Activated CD8-positive, alpha-beta memory T cell treated with anti-CD3 and anti-CD28 coated beads for 1 hour (primary cell): ENCODE results near the gene WDR49.

Experiments
- DNase-seq, 2 donors: peaks; one replicate each; pipeline ENCODE4 v3.0.0-alpha.2; 2020; ENCODE audit warnings: low read depth in 1 of 2; ENCODE audit errors: extremely low read depth in 1 of 2

Gene WDR49

DNA sequence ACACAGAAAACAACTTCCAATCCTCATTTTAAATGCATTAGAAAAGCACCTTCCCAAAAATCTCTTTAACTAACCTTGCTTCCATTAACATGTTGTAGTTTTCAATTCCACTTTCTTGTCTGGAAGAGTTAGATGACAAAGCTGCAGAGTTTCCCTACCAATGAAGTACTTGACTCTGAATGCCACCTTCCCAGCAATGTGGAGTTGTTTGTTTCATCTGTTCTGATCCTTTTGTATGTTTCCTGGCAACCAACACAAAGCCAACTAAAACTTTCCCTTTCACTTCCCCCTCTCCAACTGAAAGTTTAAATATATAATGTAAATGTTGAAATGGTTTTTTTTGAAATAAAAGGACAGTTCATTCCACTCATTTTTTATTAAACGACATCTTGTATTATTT, at the start of gene WDR49:
Gene WDR49 (minus strand): TSS at position 183 of the 400 bp plus-strand sequence. CDS start 517 bp downstream, outside the sequence.
- no peak for DNase-seq

DNA sequence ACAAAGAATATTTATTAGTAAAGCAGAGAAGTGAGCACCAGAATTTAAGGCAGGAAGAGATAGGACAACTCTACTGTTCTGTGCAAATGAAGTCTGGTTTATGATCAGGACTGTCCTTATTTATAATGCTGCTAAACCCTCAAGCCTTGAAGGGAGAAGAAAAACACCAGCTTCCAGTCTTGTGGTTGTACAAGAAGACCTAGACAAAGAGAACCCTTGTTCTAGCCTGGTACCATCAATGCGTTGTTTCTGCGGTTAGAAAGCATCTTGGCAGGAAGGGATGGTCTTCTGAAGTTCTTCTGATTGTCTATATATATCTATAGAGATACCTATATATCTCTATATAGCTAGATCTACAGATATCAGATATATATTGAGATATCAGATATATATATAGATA, 47.2 kb upstream of the WDR49 start:
- no peak for DNase-seq

GRCh38 chr3:167700046-167700445, 46.3 kb upstream of the WDR49 start:
- no peak for DNase-seq

GRCh38 chr3:167694121-167694520, 40.4 kb upstream of the WDR49 start:
- no peak for DNase-seq

DNA sequence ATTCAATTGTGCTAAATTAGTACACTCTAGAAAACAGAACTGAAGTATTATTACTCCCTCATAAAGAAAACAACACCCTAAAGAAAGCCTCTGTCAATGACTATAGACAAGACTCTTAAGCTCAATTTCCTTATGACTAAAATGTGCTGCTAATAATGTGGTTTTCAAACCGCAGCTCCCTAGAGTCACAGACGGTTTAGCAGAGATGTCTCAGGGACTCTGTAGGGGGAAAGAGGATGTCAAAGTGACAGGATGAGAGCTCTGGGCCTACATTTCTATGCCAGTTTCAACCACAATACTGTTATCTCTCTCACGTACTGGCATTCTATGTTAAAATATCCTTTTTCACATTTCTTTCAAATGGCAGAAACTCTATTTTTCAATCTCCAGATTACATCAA, 37.6 kb upstream of the WDR49 start:
- no peak for DNase-seq

- DNase-seq, result peak; percentile 5 to 9
Observed at GRCh38 chr3:167684388-167684993, 30.7 kb upstream of the WDR49 start.

GRCh38 chr3:167679526-167679925, 25.8 kb upstream of the WDR49 start:
- no peak for DNase-seq

DNA sequence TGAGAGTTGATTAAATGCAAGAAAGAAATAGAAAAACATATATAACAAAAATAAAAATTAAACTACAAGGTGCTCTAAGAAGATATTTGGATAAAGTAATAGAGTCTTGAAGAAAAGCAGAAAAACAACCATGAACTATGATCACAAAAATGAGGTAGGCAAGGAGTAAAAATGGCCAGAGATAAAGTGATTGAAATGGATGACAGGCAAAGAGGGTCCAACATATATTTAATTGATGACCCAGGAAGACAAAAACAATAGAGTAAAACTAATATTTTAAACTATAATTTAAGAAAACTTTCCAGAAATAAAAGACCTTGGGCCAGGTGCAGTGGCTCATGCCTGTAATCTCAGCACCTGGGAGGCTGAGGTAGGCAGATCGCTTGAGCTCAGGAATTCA, 22.1 kb upstream of the WDR49 start:
- DNase-seq, result no peak

DNA sequence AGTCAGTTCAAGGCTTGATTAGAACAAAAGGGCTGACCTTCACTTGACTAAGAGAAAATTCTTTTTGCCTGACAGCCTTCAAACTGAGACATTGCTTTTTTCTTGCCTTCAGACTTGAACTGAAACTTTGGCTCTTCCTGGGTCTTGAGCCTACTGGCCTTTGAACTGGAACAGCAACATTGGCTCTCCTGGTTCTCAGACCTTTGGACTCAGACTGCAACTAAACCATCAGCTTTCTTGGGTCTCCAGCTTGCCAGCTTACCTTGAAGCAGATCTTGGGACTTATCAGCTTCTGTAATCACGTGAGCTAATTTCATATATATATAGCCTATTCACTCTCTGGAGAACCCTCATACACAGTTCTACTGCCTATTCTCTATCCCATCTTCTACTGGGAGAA, 19.5 kb upstream of the WDR49 start:
- DNase-seq, result no peak

- DNase-seq, result no peak
Observed at GRCh38 chr3:167671878-167672427, 18.2 kb upstream of the WDR49 start.

DNA sequence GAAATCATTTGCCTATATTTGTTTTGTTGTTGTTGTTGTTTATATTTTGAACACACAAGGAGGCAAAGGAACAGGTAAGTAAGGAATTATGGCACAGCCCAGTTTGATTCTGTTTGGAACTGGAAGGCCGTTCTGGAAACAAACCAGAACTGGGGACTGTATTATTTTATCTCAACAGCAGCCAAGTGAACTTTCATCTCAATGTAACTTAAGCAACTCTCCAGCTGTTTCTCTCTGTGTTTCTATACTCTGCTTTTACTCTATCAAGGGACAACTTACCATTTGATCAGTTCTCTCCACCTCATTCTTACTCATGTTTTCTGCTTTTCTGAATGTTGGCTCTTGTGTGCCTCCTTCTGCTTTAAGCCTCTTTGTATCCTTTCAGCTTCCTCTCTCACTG, 16.0 kb upstream of the WDR49 start:
- DNase-seq, result no peak

DNA sequence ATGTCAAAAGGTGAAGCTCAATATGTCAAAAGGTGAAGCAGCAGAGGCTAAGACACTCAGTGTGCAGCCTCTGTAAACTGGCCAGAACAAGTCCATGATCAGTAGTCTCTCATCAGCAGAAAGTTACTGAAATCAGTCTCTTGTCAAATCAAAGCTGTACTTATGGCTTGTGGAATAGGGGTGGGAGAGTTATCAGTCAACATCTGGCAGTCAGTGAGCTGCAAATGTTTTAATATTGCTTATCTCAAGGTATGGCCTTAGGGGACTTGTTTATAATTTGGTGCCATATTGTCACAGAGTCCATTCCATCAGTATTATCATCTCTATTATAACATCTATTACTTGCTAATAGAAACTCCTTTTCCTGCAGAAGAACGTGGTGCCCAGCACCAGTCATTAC, 14.9 kb upstream of the WDR49 start:
- no peak for DNase-seq

DNA sequence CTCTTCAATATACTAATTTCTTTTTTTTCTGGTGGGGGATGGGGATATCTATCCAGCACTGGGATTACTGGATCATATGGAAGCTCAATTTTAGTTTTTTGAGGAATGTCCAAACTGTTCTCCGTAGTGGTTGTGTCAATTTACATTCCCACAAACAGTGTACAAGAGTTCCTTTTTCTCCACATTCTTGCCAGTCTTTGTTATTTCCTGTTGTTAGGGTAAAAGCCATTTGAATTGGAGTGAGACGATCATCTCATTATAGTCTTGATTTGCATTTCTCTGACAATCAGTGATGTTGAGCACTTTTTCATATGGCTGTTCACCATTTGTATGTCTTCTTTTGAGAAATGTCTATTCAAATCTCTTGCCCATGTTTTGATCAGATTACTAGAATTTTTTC, 12.8 kb upstream of the WDR49 start:
- DNase-seq, result no peak

DNA sequence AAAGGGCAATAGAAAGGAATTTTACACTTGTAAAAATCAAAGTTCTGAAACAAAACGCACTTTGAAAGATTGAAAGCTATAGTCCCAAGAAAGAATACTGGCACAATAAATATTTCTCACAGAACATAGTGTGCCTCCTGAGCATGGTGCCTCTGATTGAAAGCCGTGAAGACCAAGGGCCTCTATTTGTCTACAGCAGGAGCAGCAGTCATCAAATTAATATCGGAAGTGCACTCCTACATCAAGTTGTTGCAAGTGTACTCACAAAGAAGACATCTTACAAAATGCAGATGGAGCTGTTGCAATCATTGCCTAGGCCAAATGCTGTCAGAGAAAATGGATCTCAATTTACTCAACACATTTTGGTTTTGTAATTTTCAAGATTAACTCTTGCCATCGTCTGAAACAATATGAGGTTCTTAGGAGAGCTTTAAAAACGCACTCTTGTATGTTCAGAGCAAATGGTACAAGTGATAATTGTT, 9.2 kb upstream of the WDR49 start:
- no peak for DNase-seq

DNA sequence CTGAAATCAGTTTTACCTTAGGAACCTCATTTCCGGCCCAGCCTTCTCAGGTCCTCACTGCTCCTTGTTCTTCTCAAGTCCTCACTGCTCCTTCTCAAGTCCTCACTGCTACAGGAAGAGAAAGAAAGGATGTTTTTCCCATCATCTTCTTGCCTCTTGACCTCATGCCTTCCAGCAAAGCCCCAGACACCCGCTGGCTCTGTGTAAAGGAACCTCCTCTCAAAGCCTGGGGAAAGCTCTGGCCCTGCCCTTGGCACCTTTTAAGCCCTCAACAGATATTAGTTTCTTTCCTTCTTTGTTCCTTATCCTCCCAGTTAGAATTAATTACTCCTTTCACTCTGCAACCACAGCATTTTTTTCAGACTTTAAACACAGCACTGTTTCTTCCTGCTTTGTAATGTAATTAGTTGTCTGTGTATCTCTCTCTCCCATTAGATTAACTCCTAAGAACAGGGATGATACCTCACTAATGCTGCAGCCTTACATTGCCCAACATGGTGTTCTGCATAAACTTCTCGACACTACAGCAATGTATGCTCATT, 4.0 kb upstream of the WDR49 start:
- DNase-seq, result no peak

DNA sequence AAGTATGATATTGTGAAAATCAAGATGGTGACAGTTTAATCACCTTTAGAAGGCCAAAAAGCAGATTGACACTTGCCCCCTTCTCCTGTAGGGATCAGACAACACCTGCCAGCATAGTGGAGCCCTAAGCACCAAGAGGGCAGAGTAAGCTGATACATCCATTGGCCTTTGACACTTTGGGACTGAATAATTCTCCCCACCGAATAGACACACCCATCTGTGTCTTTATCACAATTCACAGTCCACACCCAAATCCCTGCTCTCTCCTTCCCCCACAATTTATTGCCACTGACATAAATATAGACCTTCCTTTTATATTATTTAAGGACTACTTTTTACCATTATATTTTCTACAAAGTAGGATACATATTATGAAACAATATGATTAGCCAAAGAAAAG, 3.1 kb upstream of the WDR49 start:
- no peak for DNase-seq

GRCh38 chr3:167653155-167653554, 587 bp downstream of the WDR49 start:
- no peak for DNase-seq

DNA sequence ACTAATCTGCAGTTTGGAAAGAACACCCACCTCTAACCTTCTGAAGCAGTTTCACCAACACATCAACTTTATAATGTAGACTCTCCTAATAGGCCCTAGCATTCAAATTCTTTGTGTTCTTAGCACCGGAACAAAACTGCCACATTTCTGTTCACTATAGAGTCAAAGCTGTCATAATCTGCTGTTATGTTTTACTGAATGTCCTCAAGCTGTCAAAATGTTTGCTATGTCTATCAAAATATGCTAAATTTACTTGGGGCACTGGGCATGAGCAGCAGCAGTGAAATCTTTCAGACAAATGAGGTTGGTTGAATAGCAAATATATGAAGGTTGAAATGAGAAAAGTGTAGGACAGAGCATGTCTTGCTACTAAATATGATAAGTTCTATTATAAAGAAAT, 1.9 kb downstream of the WDR49 start:
- DNase-seq, result no peak

GRCh38 chr3:167650459-167650858, 3.3 kb downstream of the WDR49 start:
- no peak for DNase-seq

DNA sequence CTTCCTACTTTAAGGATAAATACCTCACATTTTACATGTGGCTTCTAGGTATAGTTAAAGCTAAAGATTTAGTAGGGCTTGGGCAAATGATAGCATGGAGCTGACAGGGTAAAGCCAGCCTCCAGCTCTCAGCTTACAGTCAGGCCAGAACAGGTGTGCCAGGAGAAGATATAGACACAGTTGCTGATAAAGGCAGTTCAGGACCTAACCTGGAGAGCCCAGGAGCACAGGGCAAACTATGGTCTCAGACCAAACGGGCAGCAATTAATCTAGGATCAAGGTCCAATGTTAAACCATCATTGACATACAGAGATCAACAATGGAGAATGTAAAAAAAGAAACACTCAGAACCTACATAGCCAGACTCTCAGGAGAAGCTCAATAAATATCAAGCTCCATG, 4.0 kb downstream of the WDR49 start:
- DNase-seq, result no peak

DNA sequence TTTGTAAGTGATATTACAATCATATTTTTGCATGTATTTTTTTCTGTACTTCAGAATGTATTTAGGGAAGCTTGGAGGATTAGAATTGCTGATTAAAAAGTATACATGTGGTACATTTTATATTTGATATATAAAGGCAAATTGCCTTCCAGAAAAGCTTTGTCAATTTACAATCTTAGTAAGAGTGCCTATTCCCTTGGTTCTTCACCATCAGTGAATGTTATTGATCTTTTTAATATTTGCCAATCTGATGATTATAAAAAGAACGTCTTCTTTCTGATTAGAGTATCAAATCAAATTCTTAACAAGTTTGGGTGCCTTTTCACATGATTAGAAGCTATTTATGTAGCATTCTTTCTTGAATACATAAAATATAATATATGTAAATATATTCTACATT, 9.1 kb downstream of the WDR49 start:
- no peak for DNase-seq

GRCh38 chr3:167631471-167631870, 22.3 kb downstream of the WDR49 start:
- no peak for DNase-seq

- no peak for DNase-seq
Observed at GRCh38 chr3:167626490-167626889, 27.3 kb downstream of the WDR49 start.
